H1 (cell line): Measurements from ENCODE around the gene ZPR1.
"Not testable (repeated sequence)": the region's sequence is repeated elsewhere in the genome, so short reads cannot be mapped to it uniquely, and the experiment has no call there.

ENCODE experiments used
- CHD1 ChIP-seq: IDR thresholded peaks from 2 replicates; pipeline ENCODE4 v1.6.1; 2012; ENCODE audit warnings: low read depth, low read length, improper control_type of control experiment
- POLR2A ChIP-seq, 2 experiments: IDR thresholded peaks; 1 replicate in 1 of 2; 2 replicates in 1 of 2; pipeline ENCODE4 v1.6.1; 2011; ENCODE audit warnings: low read depth in 2 of 2, low read length in 2 of 2, mild to moderate bottlenecking in 2 of 2; ENCODE audit errors: control extremely low read depth in 1 of 2
- RAD21 ChIP-seq, 2 experiments: IDR thresholded peaks in 1 of 2; conservative IDR thresholded peaks in 1 of 2; 2 replicates each; pipeline ENCODE4 v1.6.1; 2011; ENCODE audit warnings: low read depth in 2 of 2, low read length in 2 of 2, improper control_type of control experiment in 1 of 2, inconsistent platforms in 1 of 2, mild to moderate bottlenecking in 1 of 2, moderate library complexity in 1 of 2
- RXRA ChIP-seq: IDR thresholded peaks from 2 replicates; pipeline ENCODE4 v1.6.1; 2011; ENCODE audit warnings: low read depth, mild to moderate bottlenecking, low read length, moderate library complexity; ENCODE audit not compliant: insufficient read depth
- SP2 ChIP-seq: IDR thresholded peaks from 2 replicates; pipeline ENCODE4 v1.6.1; 2012; ENCODE audit warnings: mild to moderate bottlenecking, low read length, inconsistent platforms
- TCF12 ChIP-seq: IDR thresholded peaks from 2 replicates; pipeline ENCODE4 v1.6.1; 2011; ENCODE audit warnings: low read depth, mild to moderate bottlenecking, low read length
- TEAD4 ChIP-seq: IDR thresholded peaks from 2 replicates; pipeline ENCODE4 v1.6.1; 2012; ENCODE audit warnings: low read depth, low read length, inconsistent platforms, mixed read lengths
- YY1 ChIP-seq: IDR thresholded peaks from 2 replicates; pipeline ENCODE4 v1.6.1; 2011; ENCODE audit warnings: low read depth, mild to moderate bottlenecking, low read length
- TF ChIP-seq, protein P1 (sequence below), 3 experiments: IDR thresholded peaks; 1 replicate in 2 of 3; 2 replicates in 1 of 3; pipeline versions ENCODE4 v1.5.1 to v1.6.1; 2011; ENCODE audit warnings: low read length in 3 of 3, mild to moderate bottlenecking in 3 of 3, inconsistent platforms in 2 of 3, low read depth in 1 of 3, moderate library complexity in 1 of 3; ENCODE audit not compliant: insufficient read depth in 1 of 3; ENCODE audit errors: control extremely low read depth in 1 of 3

DNA sequence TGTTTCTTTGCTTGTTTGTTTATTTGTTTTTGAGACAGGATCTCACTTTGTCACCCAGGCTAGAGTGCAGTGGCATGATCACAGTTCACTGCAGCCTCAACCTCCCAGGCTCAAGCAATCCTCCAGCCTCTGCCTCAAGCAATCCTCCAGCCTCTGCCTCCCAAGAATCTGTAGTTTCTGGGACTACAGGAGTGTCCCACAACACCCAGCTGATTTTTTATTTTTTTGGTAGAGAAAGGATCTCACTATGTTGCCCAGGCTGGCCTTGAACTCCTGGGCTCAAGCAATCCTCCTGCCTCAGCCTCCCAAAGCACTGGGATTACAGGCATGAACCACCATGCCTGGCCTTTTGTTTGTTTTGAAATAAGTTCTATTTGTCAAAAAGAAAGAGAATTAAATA is 13.8 kb upstream of the ZPR1 start:
- TF ChIP-seq CHD1; RXRA; YY1; TEAD4; RAD21 (IDR thresholded peaks at IDR 0.05 in 1 of 2, conservative IDR thresholded peaks at IDR 0.05 in 1 of 2; ENCODE audit: low read depth in 2 of 2, low read length in 2 of 2); POLR2A (IDR thresholded peaks at IDR 0.05; ENCODE audit: control extremely low read depth in 1 of 2, low read depth in 2 of 2, low read length in 2 of 2); TCF12; SP2: not testable (repeated sequence)
- TF ChIP-seq, protein P1, sequence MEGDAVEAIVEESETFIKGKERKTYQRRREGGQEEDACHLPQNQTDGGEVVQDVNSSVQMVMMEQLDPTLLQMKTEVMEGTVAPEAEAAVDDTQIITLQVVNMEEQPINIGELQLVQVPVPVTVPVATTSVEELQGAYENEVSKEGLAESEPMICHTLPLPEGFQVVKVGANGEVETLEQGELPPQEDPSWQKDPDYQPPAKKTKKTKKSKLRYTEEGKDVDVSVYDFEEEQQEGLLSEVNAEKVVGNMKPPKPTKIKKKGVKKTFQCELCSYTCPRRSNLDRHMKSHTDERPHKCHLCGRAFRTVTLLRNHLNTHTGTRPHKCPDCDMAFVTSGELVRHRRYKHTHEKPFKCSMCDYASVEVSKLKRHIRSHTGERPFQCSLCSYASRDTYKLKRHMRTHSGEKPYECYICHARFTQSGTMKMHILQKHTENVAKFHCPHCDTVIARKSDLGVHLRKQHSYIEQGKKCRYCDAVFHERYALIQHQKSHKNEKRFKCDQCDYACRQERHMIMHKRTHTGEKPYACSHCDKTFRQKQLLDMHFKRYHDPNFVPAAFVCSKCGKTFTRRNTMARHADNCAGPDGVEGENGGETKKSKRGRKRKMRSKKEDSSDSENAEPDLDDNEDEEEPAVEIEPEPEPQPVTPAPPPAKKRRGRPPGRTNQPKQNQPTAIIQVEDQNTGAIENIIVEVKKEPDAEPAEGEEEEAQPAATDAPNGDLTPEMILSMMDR (IDR thresholded peaks at IDR 0.05; ENCODE audit: control extremely low read depth in 1 of 3, insufficient read depth in 1 of 3, low read depth in 1 of 3, low read length in 3 of 3), result not testable (repeated sequence)
